Measurements from ENCODE around the gene OSBPL2.

Gene OSBPL2

DNA sequence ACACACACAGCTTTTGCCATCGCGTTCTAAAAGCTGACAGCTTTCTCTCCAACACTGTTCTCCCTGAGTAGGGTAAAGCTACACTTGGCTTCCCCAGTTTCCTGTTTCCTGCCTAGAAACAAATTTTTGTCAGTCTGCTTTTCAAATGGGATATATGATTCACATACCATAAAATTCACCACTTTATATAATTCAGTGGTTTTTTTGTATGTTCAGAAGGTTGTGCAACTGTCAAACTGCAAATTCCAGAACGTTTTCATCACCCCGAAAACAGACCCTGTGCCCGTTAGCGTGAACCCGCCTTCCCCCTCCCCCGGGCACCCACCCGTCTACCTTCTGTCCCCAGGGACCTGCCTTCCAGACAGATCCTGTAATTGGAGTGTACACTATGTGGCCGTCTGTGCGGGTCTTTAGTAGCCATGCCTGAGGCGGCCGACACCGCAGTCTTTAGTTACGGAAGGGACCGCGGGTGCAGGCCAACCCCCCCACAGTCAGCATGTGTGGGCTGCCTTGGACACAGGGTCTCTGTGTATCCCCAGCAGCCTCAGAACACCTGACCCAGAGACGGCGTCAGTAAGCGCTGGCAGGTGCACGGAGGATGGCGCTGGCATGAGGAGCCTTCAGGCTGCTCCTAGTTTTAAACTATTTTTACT is 34.8 kb upstream of the OSBPL2 start:
- no peak overlapping the region for H3K4me3 Mint-ChIP-seq
- no peak overlapping the region for H3K27ac Mint-ChIP-seq
- peaks cover 10% of the 10 kb centered on the region for H3K4me1 Mint-ChIP-seq
- H3K27me3 Mint-ChIP-seq (ENCODE audit: low read depth) = peaks cover 1% of the 10 kb centered on the region
- peaks cover 31% of the 10 kb centered on the region for H3K36me3 Mint-ChIP-seq (ENCODE audit: low read depth)
- TF ChIP-seq, protein P1, sequence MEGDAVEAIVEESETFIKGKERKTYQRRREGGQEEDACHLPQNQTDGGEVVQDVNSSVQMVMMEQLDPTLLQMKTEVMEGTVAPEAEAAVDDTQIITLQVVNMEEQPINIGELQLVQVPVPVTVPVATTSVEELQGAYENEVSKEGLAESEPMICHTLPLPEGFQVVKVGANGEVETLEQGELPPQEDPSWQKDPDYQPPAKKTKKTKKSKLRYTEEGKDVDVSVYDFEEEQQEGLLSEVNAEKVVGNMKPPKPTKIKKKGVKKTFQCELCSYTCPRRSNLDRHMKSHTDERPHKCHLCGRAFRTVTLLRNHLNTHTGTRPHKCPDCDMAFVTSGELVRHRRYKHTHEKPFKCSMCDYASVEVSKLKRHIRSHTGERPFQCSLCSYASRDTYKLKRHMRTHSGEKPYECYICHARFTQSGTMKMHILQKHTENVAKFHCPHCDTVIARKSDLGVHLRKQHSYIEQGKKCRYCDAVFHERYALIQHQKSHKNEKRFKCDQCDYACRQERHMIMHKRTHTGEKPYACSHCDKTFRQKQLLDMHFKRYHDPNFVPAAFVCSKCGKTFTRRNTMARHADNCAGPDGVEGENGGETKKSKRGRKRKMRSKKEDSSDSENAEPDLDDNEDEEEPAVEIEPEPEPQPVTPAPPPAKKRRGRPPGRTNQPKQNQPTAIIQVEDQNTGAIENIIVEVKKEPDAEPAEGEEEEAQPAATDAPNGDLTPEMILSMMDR (IDR thresholded peaks at IDR 0.05; ENCODE audit: unreplicated experiment in 3 of 3) = no peak
- no peaks in the 10 kb centered on the region for H3K9me3 Mint-ChIP-seq

DNA sequence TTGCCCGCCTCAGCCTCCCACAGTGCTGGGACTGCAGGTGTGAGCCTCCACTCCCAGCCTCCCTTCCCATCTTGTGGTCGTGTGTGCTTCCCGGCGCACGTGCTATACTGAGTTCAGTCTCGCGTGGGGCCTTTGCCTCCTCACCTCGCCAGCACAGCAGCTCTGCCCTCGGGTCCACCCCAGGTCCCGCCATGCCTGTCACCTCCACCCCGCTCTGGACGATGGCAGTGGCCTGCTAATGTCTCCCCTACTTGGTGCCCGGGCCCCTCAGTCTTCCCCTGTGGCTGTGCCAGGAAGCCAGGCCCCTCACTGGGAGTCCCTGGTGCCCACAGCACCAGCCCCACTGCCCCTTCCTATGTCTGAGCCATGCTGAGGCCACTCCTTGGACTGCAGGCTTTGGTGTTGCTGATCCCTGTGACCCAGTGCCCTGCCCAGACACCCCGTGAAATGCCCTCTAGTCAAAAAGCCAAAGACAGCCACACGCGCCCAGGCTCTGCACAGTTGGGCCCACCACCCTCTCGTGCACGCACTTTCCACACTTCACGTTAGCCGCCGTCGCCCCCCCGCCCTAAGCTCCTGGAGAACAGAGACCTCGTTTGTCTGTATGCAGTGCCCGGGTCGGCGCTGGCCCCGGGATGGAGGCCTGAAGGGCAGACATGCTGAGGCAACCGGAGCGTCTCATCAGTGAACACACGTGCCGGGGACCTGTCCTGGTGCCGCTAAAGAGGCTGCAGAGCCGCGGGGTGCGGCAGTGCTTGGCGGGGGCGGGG is 32.5 kb upstream of the OSBPL2 start:
- Mint-ChIP-seq H3K4me1 (peaks cover 10% of the 10 kb centered on the region), H3K27ac (no peak overlapping the region), H3K9me3 (no peaks in the 10 kb centered on the region), H3K36me3 (ENCODE audit: low read depth) (peaks cover 11% of the 10 kb centered on the region), H3K27me3 (ENCODE audit: low read depth) (peaks cover 11% of the 10 kb centered on the region), H3K4me3 (no peak overlapping the region)
- TF ChIP-seq, protein P1 (IDR thresholded peaks at IDR 0.05; ENCODE audit: unreplicated experiment in 3 of 3) = no peak

DNA sequence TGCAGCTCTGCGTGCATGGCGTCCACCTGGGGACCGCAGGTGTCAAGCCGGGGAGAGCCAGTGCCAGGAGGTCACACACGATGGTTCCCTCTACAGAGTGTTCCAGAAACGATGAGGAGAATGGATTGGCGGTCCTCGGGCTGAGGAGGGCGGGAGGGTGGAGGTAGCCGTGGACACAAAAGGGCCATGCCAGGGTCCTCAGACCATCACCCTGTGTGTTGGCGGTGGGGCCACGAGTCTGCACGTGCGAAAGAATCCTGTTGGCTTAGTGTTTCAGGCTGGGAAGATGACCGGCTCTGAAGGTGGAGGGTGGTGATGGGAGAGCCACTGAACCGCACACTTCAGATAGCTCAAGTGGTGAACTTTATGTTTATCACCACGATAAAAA is 31.9 kb upstream of the OSBPL2 start:
- Mint-ChIP-seq H3K27me3 (ENCODE audit: low read depth) (peaks cover 16% of the 10 kb centered on the region), H3K4me1 (peaks cover 10% of the 10 kb centered on the region), H3K9me3 (no peaks in the 10 kb centered on the region), H3K36me3 (ENCODE audit: low read depth) (peaks cover 11% of the 10 kb centered on the region), H3K4me3 (no peak overlapping the region), H3K27ac (no peak overlapping the region)
- TF ChIP-seq, protein P1 (IDR thresholded peaks at IDR 0.05; ENCODE audit: unreplicated experiment in 3 of 3) = no peak

DNA sequence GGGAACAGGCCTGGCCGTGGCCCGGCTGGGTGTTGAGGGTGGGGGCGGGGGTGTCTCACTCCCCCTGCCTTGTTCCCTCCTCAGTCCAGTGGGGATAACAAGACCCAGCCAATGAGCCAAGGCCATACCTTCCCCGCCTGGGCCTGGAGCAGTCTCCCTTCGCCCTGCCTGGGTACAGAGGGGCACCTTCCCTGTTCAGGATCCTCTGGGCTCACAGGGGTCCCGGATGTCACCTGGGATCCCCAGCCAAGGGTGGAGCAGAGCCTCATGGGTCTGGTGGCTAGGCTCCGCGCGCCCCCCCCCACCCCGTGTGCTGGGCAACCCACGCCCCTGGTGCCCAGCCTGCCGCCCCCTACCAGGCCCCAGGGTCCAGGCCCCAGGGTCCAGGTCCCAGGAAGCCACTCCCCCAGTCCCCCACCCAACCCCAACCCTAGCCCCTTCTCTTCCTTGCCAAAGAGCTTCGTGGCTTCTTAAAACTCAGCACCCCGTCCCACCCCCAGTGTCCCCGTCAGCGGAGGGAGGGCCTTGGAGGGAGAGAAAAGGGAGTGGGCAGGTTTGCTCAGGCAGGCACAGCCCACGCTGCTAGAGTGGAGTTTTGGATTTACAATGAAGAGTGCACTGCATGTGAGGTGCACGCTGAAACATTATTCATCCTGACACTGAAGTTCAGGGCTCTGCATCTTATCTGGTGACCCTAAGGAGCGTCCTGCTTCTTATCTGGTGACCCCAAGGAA is 30.1 kb upstream of the OSBPL2 start:
- peaks cover 4% of the 10 kb centered on the region for H3K36me3 Mint-ChIP-seq (ENCODE audit: low read depth)

DNA sequence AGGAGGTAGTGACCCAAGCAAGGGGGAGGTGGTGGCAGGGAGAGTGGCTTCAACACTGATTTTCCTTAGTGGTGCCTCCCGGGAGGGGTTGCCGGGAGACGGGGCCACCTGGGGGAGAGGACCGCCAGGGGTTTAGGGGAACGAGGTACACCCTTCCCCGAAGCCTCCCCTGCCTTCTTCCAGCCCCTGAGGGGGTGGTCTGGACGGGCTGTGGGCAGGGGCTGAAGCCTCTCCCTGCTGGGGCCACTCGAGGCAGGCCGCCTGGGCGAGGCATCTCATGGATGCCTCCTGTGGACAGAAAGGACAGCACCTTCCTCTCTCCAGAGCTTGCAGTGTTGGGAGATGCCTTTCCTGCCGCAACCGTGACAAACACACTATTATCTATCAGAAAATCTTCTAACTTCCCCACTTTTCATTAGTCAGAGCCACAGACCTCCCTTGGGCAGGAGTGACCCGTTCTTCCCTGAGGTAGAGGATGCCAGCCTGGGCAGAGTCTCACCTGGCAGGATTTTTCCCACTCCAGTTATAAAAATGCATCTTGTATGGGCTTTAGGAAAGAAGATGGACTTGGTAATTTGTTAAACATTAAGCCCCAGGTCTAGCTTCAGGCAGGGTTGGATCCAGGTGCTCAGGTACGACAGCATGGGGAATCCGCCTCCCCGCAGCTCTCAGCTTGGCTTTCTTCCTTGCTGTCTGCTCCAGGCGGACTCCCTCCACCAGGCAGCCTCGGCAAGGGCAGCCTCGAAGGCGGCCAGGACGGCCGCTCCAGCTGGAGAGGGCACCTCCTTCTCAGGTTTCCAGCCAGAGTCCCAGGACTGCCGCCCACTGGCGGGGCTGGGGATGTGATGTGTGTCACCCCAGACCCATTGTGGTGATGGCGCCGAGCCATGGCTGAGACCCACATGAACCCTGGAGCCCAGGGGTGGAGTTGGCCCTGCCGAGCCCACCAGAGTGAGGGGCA is 29.2 kb upstream of the OSBPL2 start:
- Mint-ChIP-seq H3K9me3 (no peaks in the 10 kb centered on the region), H3K27me3 (ENCODE audit: low read depth) (peaks cover 24% of the 10 kb centered on the region), H3K4me3 (no peak overlapping the region), H3K36me3 (ENCODE audit: low read depth) (no peaks in the 10 kb centered on the region), H3K4me1 (no peaks in the 10 kb centered on the region), H3K27ac (no peak overlapping the region)
- TF ChIP-seq, protein P1 (IDR thresholded peaks at IDR 0.05; ENCODE audit: unreplicated experiment in 3 of 3) = no peak

More for the DNA sequence above, 30.1 kb upstream of the OSBPL2 start:
- TF ChIP-seq, protein P1 (IDR thresholded peaks at IDR 0.05; ENCODE audit: unreplicated experiment in 3 of 3) = no peak
- peaks cover 4% of the 10 kb centered on the region for H3K4me1 Mint-ChIP-seq
- H3K27me3 Mint-ChIP-seq (ENCODE audit: low read depth) = peaks cover 19% of the 10 kb centered on the region
- no peak overlapping the region for H3K27ac Mint-ChIP-seq
- H3K9me3 Mint-ChIP-seq = no peaks in the 10 kb centered on the region
- H3K4me3 Mint-ChIP-seq = no peak overlapping the region

All from nephron (organoid).